HG03457 (cell line): ENCODE results near the gene RNF157.
A peak's percentile ranks its signal among the peaks of the same experiment; 100 is the strongest.
"Not testable (repeated sequence)": the region's sequence is repeated elsewhere in the genome, so short reads cannot be mapped to it uniquely, and the experiment has no call there.

Source experiments
- ATAC-seq: cut with Tn5 transposase; IDR thresholded peaks from one replicate; pipeline ENCODE4 v1.9.1; 2021; ENCODE audit warnings: moderate number of reproducible peaks; ENCODE audit not compliant: unreplicated experiment

The RNF157 gene

DNA sequence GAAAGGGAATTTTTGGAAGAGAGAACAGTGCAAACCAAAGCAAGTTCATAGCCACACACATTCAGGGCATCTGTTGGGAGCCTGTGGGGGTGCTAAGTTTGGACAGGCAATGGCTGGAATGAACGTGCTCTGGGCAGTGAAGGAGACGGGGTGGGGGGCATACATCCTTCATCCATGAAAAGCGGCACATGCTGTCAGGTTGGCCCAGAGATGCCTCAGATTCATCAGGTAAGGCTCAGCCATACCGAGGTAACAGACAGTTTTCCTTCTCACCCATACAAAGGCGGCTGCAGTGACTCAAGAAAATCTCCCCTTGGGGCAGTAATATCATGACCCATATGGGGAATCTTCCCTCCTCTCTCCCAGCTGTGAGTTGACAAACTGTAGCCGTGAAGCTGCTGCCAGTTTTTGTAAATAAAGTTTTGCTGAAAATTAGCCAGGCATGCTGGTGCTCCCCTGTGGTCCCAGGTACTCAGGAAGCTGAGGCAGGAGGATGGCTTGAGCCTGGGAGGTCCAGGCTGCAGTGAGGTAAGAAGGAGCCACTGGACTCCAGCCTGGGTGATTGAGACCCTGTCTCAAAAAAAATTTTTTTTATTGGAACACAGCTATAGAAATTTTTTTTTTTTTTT lies 15.6 kb upstream of the RNF157 start:
- no peak for ATAC-seq

DNA sequence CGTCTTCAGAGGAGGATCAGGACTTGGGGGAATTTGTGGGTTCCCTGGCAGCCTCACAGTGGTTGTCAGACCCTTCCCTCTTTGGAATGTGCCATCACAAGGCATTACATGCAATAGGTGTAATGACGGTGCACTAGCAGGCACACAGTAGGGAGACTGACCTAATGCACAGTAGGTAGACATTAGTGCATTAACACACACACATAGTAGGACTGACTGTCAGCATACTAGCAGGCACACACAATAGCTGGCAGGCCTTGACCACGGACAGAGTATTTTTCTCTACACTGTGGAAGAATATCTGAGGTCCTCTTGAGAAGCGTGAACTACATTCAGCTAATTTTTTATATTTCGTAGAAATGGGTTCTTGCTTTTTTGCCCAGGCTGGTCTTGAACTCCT lies 14.0 kb upstream of the RNF157 start:
- ATAC-seq = no peak

DNA sequence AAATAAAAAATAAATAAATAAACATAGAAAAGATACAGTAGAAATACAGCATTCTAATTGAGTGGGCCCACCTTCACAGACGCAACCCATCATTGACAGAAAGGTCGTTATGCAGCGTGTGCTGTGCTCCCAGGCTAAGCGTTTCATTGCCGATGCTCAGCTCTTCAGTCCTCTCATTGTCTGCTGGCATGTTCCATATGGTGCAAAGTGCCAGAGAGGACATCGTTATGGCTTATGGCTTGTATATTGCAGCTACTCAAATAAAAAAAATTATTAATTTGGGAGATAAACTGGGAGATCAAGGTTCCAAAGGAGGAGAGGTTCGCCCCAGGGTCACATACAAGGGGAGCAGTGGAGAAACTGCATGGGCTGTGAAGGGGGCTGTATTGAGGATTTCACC lies 13.5 kb upstream of the RNF157 start:
- ATAC-seq = no peak

DNA sequence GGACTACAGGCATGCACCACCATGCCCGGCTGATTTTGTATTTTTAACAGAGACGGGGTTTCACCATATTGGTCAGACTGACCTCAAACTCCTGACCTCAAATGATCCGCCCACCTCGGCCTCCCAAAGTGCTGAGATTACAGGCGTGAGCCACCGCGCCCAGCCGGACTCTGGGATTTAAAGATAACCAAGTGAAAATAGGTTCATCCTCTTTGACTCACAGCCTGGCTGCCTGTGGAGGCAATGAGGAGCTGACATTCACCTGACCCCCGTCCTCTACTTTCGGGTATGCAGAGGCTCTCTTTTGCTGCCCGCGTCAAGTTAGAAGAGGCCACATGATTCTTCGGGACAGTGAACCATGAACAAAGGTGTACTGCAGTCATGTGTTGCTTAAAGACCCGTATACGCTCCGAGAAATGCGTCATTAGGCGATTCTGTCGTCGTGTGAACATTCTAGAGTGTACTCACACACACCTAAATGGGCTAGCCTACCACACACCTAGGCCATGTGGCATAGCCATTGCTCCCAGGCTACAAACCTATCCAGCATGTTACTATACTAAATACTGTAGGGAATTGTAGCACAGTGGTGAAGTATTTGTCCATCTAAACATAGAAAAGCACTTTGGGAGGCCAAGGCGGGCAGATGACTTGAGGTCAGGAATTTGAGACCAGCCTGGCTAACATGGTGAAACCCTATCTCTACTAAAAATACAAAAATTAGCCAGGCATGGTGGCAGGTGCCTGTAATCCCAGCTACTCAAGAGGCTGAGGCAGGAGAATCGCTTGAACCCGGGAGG lies 12.9 kb upstream of the RNF157 start:
- not testable (repeated sequence) for ATAC-seq

DNA sequence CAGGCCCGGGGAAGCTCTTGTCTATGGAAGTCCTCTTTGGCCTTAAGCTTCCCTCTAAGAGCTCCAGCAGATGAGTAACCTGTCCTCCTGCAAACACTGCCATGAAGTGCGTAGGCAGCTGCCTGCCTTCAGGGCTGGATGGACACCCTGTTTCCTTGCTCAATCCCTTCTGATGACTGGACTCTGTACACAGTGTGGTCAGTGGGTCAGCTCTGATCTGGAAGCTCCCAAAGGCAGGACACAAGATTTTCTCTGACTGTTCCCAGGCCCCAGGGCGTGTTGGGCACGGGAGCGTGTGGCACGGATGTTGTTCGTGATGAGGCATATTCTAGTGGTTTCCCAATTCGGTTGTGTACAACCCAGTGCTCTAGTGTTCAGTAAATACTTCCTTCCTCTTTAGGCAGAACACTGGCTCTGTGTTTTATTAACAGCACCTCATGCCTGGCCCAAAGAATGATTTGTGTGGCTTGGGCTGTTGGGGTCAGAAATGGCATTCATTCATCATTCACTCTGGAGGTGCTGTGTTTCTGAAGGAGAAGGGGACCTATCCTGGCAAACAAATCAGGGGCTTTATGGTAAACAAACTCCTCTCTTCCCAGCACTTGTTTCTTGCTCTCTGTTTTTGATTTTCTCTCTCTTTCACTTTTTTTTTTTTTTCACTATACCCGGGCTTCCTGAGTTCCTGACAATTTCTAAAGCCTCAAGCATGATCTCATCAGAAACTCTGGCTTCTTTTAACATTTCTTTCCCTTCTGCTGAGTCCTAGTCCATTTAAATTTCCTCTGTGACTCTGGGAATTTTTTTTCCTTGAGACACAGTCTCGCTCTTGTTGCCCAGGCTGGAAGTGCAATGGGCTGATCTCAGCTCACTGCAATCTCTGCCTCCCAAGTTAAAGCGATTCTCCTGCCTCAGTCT lies 12.0 kb upstream of the RNF157 start:
- no peak for ATAC-seq

DNA sequence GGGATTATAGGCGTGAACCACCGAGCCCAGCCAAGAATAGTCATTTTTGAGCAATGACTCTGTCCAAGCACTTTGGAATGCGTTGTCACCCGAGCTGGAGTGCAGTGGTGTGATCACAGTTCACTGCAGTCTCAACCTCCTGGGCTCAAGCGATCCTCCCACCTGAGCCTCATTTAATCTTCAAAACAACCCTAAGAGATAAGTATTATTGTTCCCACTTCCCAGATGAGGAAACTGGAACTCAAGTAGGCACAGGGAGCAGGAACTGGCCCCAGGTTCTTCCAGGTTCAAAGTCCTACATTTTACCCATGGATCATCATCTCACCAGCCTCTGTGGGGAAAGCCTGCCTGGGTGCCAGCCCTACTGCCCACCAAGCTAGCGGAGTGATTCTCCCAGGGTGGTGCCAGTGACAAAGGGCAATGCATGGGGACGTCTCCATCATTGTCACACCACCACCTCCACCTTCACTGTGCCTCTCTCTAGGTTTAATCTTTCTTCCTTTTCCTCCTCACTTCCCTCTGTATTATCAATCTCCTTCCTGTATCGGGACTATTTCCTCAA lies 11.3 kb upstream of the RNF157 start:
- no peak for ATAC-seq

DNA sequence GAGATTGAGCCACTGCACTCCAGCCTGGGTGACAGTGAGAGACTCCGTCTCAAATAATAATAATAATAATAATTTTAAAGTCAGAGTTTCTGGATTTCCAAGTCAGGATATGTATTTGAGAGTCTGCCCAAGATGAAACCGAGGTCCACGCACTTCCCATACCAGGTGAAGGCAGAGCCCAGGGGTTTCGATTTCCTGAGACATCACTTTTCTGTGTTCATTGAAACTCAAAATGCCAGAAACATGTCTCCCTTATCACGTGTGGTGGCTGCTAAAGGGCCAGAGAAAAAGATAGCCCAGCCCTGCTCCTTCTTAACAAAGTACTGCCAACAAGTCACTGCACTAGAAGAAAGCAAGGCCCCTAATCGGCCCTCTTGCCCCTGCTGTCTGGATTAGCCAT lies 9.8 kb upstream of the RNF157 start:
- no peak for ATAC-seq

DNA sequence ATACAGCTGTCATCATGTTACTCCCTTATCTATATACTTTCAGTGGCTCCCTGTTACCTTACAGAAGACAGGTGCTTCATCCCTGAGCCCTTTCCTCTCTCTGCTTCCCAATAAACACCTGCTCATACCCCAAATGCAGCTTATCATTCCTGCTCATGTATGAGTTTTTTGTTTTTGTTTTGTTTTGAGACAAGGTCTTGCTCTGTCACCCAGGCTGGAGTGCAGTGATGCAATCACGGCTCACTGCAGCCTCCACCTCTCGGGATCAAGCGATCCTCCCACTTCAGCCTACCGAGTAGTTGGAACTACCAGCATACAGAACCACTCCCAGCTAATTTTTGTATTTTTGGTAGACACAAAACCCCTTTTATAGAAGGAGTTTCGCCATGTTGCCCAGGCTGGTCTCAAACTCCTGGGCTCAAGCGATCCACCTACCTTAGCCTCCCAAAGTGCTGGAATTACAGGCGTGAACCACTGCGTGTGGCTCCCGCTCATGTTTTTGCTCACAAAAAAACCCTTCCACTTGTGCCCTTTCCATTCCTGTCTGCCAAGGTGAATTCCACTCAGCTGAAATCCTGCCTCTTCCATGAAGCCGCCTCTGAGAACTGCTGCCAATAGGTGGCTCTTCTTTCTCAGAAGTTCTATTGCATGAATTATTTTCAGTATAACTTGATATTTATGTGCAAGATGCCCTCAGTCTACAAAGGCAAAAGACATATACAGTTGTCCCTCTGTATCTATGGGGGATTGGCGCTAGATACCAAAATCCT lies 7.9 kb upstream of the RNF157 start:
- no peak for ATAC-seq

DNA sequence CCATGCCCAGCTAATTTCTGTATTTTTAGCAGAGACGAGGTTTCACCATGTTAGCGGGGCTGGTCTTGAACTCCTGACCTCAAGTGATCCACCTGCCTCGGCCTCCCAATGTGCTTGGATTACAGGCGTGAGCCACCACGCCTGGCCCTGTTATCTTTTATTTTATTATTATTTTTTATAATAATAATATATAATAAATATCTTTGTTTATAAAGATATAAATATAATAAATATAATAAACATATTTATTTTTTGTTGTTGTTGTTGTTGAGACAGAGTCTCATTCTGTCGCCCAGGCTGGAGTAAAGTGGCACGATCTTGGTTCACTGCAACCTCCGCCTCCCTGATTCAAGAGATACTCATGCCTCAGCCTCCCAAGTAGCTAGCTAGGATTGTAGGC lies 7.0 kb upstream of the RNF157 start:
- no peak for ATAC-seq

DNA sequence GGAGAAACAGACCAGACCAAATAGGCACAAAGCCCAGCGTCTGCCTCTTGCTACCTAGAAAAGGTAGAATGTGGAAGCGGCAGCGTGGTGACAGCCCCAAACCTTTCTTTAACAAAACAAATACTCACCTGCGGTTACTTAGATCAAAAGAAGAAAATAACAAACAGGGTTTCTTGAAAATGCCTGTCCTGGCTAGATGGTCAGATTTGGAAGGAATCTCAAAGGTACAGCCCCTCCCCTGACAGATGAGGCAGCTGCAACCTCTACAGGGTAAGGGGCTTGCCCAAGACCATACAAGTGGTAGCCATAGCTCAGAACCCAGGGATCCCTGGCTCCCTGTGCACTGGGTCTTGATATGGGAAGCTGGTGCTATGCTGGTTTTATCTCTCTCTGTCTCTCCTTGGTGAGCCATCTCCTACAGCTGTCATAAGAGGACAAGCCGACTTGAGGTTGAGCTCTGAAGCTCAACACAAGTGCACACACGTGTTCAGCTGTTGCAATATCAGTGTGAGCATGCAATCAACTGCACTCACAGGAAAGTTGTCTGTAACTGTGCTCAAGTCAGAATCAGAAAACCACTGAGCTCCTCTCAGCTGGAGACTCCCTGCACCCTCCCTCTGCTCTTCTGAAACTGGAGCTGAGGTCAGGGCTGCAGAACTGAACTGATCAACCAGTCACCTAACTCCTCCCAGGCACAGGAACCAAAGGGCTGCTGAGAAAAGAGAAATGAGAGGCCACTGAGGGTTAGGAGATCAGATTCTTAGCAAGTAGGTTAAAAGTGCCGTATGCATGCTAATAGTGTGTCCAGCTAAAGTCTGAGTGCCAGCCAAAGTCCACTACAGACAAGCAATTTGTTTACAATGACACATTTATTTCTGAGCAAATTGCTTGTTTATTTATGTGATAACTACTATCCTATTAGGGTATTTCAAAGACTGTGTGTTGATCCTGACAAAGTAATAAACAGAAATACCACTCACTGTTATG lies 6.1 kb upstream of the RNF157 start:
- peak; percentile 76 for ATAC-seq

DNA sequence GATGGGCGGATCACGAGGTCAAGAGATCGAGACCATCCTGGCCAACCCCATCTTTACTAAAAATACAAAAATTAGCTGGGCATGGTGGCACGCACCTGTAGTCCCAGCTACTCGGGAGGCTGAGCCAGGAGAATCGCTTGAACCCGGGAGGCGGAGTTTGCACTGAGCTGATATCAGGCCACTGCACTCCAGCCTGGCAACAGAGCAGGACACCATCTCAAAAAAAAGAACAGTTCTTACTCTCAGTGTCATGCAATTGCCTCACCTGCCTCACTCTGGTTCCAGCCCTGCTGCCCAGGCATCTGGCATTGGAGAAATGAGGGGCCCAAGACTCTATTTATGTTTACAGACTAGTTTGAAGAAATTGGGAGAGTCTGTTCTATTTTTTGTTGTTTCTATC lies 4.4 kb upstream of the RNF157 start:
- ATAC-seq = not testable (repeated sequence)

DNA sequence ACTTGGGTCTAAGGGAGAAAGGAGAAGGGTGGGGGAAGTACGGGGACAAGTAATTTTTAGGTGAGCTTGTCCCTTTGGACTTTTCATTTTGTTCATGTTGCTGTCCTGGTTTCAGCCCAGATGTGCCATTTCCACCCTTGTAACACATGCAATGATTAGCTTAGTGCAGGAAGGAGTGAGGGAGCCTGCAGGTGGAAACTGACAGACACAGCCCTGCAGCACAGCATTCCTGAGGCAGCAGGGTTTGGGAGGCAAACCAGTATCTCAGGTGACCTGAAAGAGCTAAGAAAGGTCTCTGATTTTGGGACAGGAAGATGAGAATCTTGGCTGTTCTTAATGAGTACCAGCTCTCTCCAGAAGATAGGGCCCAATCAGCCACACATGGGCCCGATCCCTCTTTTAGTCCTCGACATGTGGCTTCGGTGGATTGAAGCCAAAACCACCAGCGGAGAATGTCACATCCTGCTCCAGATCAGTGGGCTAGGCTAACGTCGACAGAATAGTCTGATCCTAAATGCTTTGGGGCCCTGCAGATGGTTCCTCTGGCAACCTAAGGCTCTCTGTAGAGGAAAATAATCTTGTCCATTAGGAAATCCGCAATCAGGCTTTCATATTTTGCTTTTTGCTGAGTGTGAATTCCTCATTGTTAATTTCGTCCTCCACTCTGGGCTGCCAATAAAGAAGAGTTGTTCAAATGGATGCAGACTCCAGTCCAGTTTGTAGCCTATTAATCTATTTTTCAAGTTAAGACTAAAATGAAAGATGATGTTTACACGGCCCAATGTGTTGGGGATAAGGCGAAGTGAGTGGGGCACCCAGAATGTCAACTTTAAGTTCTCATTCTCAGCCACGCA lies 3.8 kb upstream of the RNF157 start:
- ATAC-seq = no peak

DNA sequence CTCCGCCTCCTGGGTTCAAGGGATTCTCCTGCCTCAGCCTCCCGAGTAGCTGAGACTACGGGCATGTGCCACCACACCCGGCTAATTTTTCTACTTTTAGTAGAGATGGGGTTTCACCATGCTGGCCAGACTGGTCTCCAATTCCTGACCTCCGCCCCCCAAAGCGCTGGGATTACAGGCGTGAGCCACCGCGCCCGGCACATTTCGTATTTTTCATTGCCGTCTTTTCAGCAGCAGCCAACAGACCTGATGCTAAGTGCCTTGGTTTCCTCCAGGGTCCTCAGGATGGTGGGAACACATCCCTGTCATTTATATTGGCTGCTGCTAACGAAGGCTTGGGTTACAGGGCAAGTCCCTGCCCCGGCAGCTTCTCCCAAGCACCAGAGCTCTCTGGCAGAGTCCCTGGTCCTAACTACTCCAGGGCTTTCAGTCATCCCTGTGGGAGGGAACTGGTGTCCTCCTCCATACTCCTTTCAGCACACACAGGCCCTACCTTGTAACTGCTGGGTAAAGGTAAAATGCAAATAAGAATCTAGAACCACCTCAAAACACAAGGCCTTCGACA lies 1.5 kb upstream of the RNF157 start:
- no peak for ATAC-seq

DNA sequence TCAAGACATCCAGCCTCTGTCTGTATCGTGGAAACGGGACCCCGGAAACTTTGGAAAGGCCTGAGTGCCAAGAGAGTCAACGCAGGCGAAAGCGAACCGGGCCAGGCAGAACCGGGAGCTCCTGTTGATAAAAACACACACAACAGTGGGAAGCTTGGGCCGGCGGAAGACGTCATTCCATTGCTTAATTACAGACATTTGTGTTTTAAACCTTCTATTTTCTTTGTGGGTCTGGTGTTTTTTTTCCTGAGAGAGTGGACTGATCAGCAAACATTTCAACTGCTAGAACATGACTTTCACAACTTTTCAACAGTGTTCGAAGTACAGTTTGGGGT lies 878 bp upstream of the RNF157 start:
- ATAC-seq = no peak

DNA sequence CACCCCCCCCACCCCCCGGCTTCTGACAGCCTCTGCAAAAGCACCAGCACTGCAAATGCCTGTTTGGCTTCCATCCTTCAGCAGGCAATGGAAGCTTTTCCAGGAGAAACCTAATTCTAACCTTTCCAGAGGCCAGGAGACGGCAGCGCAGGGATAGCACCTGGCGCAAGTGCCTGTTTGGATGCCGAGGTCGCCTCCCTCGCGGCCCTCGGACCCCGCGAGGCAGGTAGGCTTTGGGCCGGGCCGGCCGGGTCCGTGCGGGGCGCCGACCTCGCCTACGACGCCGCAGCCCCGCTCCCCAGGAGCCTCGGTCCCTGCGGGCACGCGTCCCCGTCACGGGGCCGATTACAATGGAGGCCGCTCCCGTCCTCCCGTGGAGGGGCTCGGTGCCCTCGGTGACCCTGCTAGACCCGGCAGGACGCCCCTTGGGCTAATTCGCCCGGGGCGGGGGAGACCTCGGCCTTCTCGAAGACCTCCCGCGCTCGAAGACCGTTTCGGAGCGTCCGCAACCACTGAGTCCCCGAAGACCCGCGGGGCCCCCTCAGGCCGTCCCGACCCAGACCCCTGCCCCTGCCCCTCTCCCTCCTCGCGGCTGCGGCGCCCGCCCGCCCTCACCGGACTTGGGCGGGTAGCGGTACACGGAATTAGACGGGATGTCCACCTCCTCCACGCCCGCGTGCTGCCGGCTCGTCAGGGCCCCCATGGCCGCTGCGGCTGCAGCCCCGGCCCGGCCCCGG lies 587 bp downstream of the RNF157 start:
- ATAC-seq = no peak

DNA sequence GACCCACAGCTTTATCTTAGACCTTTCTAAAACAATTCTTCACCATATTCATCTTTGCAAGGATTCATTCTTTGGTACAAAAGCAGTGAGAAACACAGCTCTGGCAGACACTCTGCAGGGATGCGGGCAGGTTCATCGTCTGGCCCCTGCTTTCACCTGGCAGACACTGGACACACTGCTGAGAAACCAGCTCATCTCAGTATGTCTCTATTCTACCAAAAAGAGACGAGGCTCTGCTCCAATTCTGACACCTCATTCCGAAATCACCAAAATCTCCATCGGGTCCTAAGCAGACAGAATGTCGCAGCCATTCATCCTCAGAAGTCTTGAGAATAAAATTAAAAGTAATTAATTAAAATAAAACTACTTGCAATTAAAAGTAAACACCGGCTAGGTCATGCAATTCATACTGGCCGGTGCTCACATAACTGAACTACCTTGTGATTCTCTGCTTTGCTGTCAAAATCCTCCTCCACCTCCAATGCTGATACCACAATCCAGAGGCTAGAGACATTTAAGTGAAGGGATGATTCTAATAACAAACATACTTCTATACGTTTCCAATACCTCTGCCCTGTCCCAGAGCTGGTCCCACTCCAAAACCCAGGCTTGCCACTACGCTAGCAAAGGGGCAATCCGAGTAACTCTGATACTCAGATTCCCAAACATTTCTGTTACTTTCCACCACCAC lies 1.3 kb downstream of the RNF157 start:
- no peak for ATAC-seq

DNA sequence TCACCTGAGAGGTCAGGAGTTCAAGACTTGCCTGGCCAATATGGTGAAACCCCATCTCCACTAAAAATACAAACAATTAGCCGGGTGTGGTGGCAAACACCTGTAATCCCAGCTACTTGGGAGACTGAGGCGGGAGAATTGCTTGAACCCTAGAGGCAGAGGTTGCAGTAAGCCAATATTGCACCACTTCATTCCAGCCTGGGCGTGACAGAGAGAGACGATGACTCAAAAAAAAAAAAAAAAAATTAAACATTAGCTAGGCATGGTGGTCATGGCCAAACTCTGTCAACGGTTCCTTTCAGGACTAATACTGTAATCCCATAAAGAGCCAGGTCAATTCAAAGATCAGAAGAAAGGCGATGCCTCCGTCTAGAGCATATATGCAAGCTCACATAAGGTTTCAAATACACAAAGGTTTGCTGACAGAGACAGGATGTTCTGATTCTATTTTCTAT lies 2.4 kb downstream of the RNF157 start:
- ATAC-seq = no peak
